ENCODE measurements around the gene NCAPD3. TPM values are rescaled to one million over a fixed set of nuclear protein-coding genes. Genes with fewer than 3 reads are reported as not detected.

The NCAPD3 gene
- total and polyA plus RNA-seq, 2 donors (not counting 1 experiment from before 2014, with no cell fraction given): 7.4 to 11.4 TPM

DNA sequence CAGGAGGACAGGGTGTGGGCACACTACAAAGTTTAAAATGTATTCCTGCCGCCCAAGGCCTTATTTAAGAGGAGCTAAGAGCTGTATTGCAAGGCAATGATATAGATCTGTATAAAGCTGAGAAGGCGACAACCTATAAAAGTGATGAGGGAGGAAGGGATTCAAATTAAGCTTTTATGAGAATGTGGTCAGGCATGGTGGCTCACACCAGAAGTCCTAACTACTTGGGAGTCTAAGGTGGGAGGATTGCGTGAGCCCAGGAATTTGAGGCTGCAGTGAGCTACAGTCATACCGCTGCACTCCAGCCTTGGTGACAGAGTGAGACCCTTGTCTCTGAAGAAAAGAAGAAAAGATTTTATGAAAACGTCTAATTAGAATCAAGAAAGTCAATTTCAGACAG, 42.7 kb upstream of the NCAPD3 start:
- no peak overlapping the region for H3K27ac ChIP-seq (ENCODE audit: insufficient read depth, low read length)
- H3K4me1 ChIP-seq (ENCODE audit: control insufficient read depth, extremely low read depth, insufficient read depth, low read length): no peaks in the 10 kb centered on the region
- peaks cover 3% of the 10 kb centered on the region for H3K36me3 ChIP-seq (ENCODE audit: control insufficient read depth, insufficient read depth, low read length)
- no peak for DNase-seq (ENCODE audit: low read depth in 2 of 2)
- no peak overlapping the region for H3K9ac ChIP-seq (ENCODE audit: insufficient read depth, low read length)
- H3K9me3 ChIP-seq (ENCODE audit: control insufficient read depth, insufficient read depth, low read depth, low read length): no peaks in the 10 kb centered on the region
- H3K27me3 ChIP-seq (ENCODE audit: control insufficient read depth, insufficient read depth, low read length): no peaks in the 10 kb centered on the region
- no peak overlapping the region for H3K4me3 ChIP-seq (replicated peaks in 1 of 4; ENCODE audit: control extremely low read depth in 1 of 4, insufficient read depth in 1 of 4, low read depth in 3 of 4, low read length in 4 of 4)
- TF ChIP-seq CTCF (conservative IDR thresholded peaks at IDR 0.05 in 1 of 2, IDR thresholded peaks at IDR 0.05 in 1 of 2; ENCODE audit: low read depth in 1 of 2, low read length in 2 of 2): no peak
- TF ChIP-seq EZH2 (IDR thresholded peaks at IDR 0.05; ENCODE audit: low read length, missing control alignments): no peak
- no peak overlapping the region for H2AFZ ChIP-seq (ENCODE audit: low read length)
- no peak overlapping the region for H3K4me2 ChIP-seq (ENCODE audit: extremely low read depth, insufficient read depth, low read length)
- no peaks in the 10 kb centered on the region for H3K79me2 ChIP-seq (ENCODE audit: control insufficient read depth, insufficient read depth, low read length)
- no peaks in the 10 kb centered on the region for H4K20me1 ChIP-seq (ENCODE audit: control insufficient read depth, extremely low read depth, insufficient read depth, low read length)

- Histone ChIP-seq H4K20me1 (ENCODE audit: control insufficient read depth, extremely low read depth, insufficient read depth, low read length) (no peaks in the 10 kb centered on the region), H3K9ac (ENCODE audit: insufficient read depth, low read length) (no peak overlapping the region), H3K27me3 (ENCODE audit: control insufficient read depth, insufficient read depth, low read length) (no peaks in the 10 kb centered on the region), H3K4me1 (ENCODE audit: control insufficient read depth, extremely low read depth, insufficient read depth, low read length) (no peaks in the 10 kb centered on the region), H3K4me2 (ENCODE audit: extremely low read depth, insufficient read depth, low read length) (no peak overlapping the region), H2AFZ (ENCODE audit: low read length) (no peak overlapping the region), H3K27ac (ENCODE audit: insufficient read depth, low read length) (no peak overlapping the region), H3K36me3 (ENCODE audit: control insufficient read depth, insufficient read depth, low read length) (peaks cover 3% of the 10 kb centered on the region), H3K4me3 (replicated peaks in 1 of 4; ENCODE audit: control extremely low read depth in 1 of 4, insufficient read depth in 1 of 4, low read depth in 3 of 4, low read length in 4 of 4) (no peak overlapping the region), H3K79me2 (ENCODE audit: control insufficient read depth, insufficient read depth, low read length) (no peaks in the 10 kb centered on the region), H3K9me3 (ENCODE audit: control insufficient read depth, insufficient read depth, low read depth, low read length) (no peaks in the 10 kb centered on the region)
- TF ChIP-seq CTCF (conservative IDR thresholded peaks at IDR 0.05 in 1 of 2, IDR thresholded peaks at IDR 0.05 in 1 of 2; ENCODE audit: low read depth in 1 of 2, low read length in 2 of 2) (no peak), EZH2 (IDR thresholded peaks at IDR 0.05; ENCODE audit: low read length, missing control alignments) (no peak)
- no peak for DNase-seq (ENCODE audit: low read depth in 2 of 2)
These were observed 41.4 kb upstream of the NCAPD3 start for GRCh38 chr11:134264966-134265764.

- H4K20me1 ChIP-seq (ENCODE audit: control insufficient read depth, extremely low read depth, insufficient read depth, low read length): no peaks in the 10 kb centered on the region
- no peak overlapping the region for H3K4me3 ChIP-seq (replicated peaks in 1 of 4; ENCODE audit: control extremely low read depth in 1 of 4, insufficient read depth in 1 of 4, low read depth in 3 of 4, low read length in 4 of 4)
- H3K9ac ChIP-seq (ENCODE audit: insufficient read depth, low read length): no peak overlapping the region
- no peak for DNase-seq (ENCODE audit: low read depth in 2 of 2)
- no peak overlapping the region for H2AFZ ChIP-seq (ENCODE audit: low read length)
- no peak overlapping the region for H3K4me2 ChIP-seq (ENCODE audit: extremely low read depth, insufficient read depth, low read length)
- no peak for TF ChIP-seq EZH2 (IDR thresholded peaks at IDR 0.05; ENCODE audit: low read length, missing control alignments)
- peak; percentile 33 to 56 for TF ChIP-seq CTCF (conservative IDR thresholded peaks at IDR 0.05 in 1 of 2, IDR thresholded peaks at IDR 0.05 in 1 of 2; ENCODE audit: low read depth in 1 of 2, low read length in 2 of 2)
- H3K27me3 ChIP-seq (ENCODE audit: control insufficient read depth, insufficient read depth, low read length): no peaks in the 10 kb centered on the region
- peaks cover 4% of the 10 kb centered on the region for H3K36me3 ChIP-seq (ENCODE audit: control insufficient read depth, insufficient read depth, low read length)
- H3K79me2 ChIP-seq (ENCODE audit: control insufficient read depth, insufficient read depth, low read length): no peaks in the 10 kb centered on the region
- no peaks in the 10 kb centered on the region for H3K9me3 ChIP-seq (ENCODE audit: control insufficient read depth, insufficient read depth, low read depth, low read length)
- no peak overlapping the region for H3K27ac ChIP-seq (ENCODE audit: insufficient read depth, low read length)
- no peaks in the 10 kb centered on the region for H3K4me1 ChIP-seq (ENCODE audit: control insufficient read depth, extremely low read depth, insufficient read depth, low read length)
These were observed 38.1 kb upstream of the NCAPD3 start for GRCh38 chr11:134261626-134262488.

Measured in fibroblast of lung (primary cell).